Measurements from ENCODE around the gene TXNL4B. TPM values are rescaled to one million over a fixed set of nuclear protein-coding genes. Genes with fewer than 3 reads are reported as not detected.
"Not testable (repeated sequence)": the region's sequence is repeated elsewhere in the genome, so short reads cannot be mapped to it uniquely, and the experiment has no call there.

The TXNL4B gene
- total RNA-seq, 2 experiments from 2014 or later: 14.8 to 16.0 TPM

DNA sequence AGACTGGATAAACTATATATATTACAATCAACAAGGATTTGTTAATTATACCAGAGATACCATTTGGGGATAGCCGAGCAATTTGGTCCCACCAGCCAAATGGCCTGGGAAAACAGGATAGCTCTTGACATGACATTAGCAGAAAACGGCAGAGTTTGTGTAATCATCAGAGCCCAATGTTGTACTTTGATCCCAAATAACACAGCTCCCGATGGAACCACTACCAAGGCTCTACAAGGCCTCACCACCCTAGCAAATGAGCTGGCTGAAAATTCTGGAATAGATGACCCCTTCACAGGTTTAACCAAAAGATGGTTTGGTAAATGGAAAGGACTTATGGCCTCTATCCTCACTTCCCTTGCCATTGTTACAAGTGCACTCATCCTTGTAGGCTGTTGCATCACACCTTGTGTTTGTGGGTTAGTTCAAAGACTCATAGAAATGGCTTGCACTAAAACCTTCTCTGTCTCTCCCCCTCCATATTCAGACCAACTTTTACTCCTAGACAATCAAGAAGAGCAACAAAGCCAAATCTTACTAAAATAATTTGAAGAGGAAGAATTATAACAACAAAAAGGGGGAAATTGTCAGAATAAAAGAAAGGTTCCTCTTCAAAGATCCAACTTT is 9.5 kb downstream of the TXNL4B start:
- H3K9me3 Mint-ChIP-seq: peaks cover 9% of the 10 kb centered on the region
- CTCF ChIA-PET: interaction anchor here (0.9 to 1.3 kb wide), 2 partner anchors 8 to 14 kb away, joined by 3 read pairs; no protein-coding TSS in a partner anchor
- no peak for DNase-seq

DNA sequence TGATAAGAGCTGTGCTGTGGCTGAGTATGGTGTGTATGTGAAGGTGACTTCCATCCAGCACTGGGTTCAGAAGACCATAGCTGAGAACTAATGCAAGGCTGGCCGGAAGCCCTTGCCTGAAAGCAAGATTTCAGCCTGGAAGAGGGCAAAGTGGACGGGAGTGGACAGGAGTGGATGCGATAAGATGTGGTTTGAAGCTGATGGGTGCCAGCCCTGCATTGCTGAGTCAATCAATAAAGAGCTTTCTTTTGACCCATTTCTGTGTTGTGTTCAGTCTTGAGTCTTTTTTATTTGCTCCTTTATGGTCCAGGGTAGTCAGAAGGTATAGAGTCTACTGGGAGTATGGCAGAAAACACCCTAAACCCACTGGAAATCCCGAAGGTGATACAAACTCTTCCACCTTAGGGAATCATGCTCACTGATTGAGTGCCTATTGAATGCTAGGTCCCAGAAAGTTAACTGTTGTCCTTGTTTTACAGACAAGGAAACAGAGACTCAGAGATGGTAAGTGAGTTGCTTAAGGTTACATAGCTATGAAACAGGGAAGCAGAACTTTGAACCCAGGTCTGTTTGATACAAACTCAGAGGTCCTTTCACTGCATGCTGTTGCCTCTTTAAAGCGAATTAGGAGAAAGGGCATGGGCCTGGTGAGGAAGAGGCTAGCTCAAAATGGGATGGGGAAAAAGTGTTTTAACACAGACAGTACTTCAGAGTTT is 16.3 kb downstream of the TXNL4B start:
- H3K9me3 Mint-ChIP-seq, POLR2A ChIA-PET: not testable (repeated sequence)

More for the DNA sequence above, 9.5 kb downstream of the TXNL4B start:
- peaks cover 35% of the 10 kb centered on the region for H3K36me3 Mint-ChIP-seq (ENCODE audit: low read depth)
- no peaks in the 10 kb centered on the region for H3K27me3 Mint-ChIP-seq
- H3K27ac Mint-ChIP-seq: no peak overlapping the region
- H3K4me1 Mint-ChIP-seq: no peaks in the 10 kb centered on the region
- POLR2A ChIA-PET: no interaction called here
- no peak overlapping the region for H3K4me3 Mint-ChIP-seq

DNA sequence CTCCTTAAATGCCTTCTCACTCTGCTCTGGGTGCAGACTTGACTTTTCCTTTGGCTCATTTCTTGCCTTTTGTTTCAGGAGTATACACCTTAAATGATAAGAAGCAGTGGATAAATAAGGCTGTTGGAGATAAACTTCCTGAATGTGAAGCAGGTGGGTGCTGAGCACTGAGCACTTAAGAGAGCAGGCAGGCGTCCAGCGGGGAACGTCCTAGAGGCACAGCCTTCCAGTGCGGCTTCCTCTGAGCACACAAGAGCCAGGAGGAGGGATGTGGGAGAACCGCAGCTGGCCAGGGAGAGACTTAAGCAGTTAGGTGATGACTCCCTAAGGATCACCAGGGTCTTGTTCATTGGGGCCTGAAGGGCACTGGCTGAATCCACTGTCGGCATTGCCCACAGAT is 18.4 kb downstream of the TXNL4B start:
- H3K4me3 Mint-ChIP-seq; H3K27ac Mint-ChIP-seq; POLR2A ChIA-PET; DNase-seq; H3K9me3 Mint-ChIP-seq; H3K36me3 Mint-ChIP-seq (ENCODE audit: low read depth); H3K27me3 Mint-ChIP-seq; H3K4me1 Mint-ChIP-seq: not testable (repeated sequence)
- CTCF ChIA-PET: interaction anchor here (0.7 kb wide), 1 partner anchor 10 kb away, joined by 3 read pairs; no protein-coding TSS in a partner anchor

More for the DNA sequence above, 16.3 kb downstream of the TXNL4B start:
- H3K4me3 Mint-ChIP-seq; H3K36me3 Mint-ChIP-seq (ENCODE audit: low read depth); H3K27me3 Mint-ChIP-seq; H3K27ac Mint-ChIP-seq; DNase-seq; H3K4me1 Mint-ChIP-seq; CTCF ChIA-PET: not testable (repeated sequence)

DNA sequence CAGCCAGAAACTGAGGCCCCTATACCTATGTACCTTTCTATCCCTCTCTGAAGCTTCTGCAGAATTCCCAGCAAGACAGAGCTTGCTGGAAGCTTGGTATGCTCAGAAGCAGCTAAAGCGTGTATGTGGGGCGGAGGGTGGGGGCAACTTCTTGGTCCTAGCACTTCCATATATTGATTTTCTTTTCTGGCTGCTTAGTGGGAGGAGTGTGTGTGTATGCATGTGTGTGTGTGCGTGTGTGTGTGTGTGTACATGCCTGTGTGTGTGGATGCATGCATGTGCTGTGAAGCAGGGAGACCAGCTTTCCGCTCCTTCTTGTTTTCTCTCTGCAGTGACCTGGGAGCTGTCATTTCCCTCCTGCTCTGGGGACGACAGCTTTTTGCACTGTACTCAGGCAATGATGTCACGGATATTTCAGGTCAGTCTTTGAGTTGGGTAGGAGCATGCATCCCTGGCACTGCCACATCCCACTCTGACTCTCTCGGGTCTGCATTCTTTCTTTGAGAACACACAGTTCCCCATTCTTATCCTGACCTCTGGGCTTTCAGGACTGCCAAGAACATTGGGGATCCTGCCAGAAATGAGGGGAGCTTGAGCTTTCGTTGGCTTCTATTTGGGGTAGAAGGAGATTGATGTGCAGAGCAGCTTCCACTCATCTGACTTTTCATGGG is 19.7 kb downstream of the TXNL4B start:
- CTCF ChIA-PET: no interaction called here
- no peaks in the 10 kb centered on the region for H3K27me3 Mint-ChIP-seq
- DNase-seq: no peak

DNA sequence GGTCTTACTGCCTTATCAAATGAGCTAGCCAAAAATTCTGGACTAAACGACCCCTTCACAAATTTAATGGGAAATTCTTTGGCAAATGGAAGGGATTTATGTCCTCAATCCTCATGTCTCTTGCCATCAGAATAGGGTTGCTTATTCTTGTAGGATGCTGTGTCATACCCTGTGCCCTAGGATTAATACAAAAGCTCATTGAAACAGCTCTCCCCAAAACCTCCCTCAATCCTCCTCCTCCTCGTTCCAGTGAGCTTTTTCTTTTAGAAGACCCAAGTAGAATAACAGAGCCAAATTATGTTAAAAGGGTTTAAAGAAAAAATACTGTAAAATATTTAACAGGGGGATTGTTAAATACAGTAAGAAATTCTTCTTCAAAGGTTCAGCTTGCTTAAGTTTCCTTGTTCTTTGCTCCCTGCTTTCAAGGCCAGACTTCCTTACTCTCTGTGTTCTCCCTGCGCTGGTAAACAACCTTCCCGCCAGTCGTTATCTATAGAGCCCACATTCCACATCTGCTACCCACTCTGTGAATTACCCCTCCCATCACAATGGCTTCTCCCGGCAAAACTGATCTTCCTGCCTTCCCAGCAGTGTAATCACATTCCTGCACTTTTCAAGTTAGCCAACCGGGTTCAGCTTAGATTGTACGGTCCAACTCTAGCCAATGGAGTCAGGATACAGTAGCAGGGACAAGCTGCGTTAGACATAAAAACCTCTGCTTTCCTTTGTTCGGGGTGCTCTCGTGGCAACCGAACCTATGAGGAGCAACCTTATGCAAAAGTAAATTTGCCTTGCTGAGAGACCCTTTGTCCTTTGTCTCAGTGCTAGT is 20.7 kb downstream of the TXNL4B start:
- no peaks in the 10 kb centered on the region for H3K9me3 Mint-ChIP-seq
- DNase-seq: no peak

More for the DNA sequence above, 19.7 kb downstream of the TXNL4B start:
- no peaks in the 10 kb centered on the region for H3K36me3 Mint-ChIP-seq (ENCODE audit: low read depth)
- no peaks in the 10 kb centered on the region for H3K9me3 Mint-ChIP-seq
- POLR2A ChIA-PET: no interaction called here
- H3K27ac Mint-ChIP-seq: no peak overlapping the region
- no peak overlapping the region for H3K4me3 Mint-ChIP-seq
- no peaks in the 10 kb centered on the region for H3K4me1 Mint-ChIP-seq

DNA sequence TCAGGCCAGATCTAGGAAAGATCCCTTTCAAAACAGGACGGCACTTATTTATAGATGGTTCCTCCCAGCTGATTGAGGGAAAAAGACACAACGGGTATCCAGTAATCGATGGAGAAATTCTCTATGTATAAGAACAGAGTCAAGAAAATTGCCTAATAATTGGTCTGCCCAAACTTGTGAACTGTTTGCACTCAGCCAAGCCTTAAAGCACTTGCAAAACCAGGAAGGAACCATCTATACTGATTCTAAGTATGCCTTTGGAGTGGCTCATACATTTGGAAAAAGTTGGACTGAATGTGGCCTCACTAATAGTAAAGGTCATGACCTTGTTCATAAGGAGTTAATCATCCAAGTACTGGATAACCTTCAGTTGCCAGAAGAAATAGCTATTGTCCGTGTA is 24.5 kb downstream of the TXNL4B start:
- no peak overlapping the region for H3K4me3 Mint-ChIP-seq
- no peaks in the 10 kb centered on the region for H3K9me3 Mint-ChIP-seq
- no peak for DNase-seq
- CTCF ChIA-PET: no interaction called here
- no peaks in the 10 kb centered on the region for H3K4me1 Mint-ChIP-seq
- no peaks in the 10 kb centered on the region for H3K27me3 Mint-ChIP-seq
- no peaks in the 10 kb centered on the region for H3K36me3 Mint-ChIP-seq (ENCODE audit: low read depth)
- POLR2A ChIA-PET: no interaction called here
- no peak overlapping the region for H3K27ac Mint-ChIP-seq

More for the DNA sequence above, 20.7 kb downstream of the TXNL4B start:
- H3K4me3 Mint-ChIP-seq: no peak overlapping the region
- H3K27ac Mint-ChIP-seq: no peak overlapping the region
- ChIA-PET CTCF (interaction anchor here (0.8 kb wide), 1 partner anchor 10 kb away, joined by 3 read pairs; no protein-coding TSS in a partner anchor), POLR2A (no interaction called here)
- H3K36me3 Mint-ChIP-seq (ENCODE audit: low read depth): no peaks in the 10 kb centered on the region
- H3K4me1 Mint-ChIP-seq: no peaks in the 10 kb centered on the region
- no peaks in the 10 kb centered on the region for H3K27me3 Mint-ChIP-seq

DNA sequence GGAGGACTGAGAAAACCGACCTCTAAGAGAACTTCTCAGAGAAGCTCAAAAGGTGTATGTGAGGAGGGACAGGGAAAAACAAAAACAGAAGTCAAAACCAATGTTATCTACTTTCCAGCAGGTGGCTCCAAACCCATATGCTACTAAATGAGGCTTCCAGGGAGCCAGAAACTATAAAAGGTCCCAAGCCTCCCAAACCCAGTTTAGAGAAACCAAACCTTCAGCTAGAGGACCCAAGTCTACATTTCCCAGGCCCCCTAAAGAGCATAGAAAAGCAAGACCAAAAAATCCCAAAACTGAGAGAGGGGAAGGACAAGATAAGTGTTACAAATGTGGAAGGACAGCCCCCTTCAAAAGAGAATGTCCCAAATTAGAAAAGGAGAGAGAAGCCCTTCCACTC is 26.7 kb downstream of the TXNL4B start:
- Mint-ChIP-seq H3K9me3 (no peaks in the 10 kb centered on the region), H3K4me3 (no peak overlapping the region), H3K27me3 (no peaks in the 10 kb centered on the region), H3K27ac (no peak overlapping the region), H3K4me1 (no peaks in the 10 kb centered on the region), H3K36me3 (ENCODE audit: low read depth) (no peaks in the 10 kb centered on the region)
- POLR2A ChIA-PET: no interaction called here
- CTCF ChIA-PET: no interaction called here
- DNase-seq: peak; percentile 29

DNA sequence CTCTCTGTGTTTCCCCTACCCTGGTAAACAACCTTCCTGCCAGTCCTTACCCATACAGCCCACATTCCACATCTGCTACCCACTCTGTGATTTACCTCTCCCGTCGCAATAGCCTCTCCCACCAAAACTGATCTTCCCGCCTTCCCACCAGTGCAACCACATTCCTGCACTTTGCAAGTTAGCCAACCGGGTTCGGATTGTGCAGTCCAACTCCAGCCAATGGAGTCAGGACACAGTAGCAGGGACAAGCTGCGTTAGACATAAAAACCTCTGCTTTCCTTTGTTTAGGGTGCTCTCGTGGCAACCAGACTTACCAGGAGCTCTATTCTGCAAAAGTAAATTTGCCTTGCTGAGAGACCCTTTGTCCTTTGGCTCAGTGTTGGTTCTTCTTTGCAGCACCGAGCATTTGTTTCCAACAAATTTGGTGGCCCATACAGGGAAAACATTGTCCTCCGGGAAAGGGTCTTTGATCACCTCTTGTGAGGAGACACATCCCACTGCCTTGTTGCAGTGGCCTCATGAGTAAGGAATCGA is 29.0 kb downstream of the TXNL4B start:
- no peaks in the 10 kb centered on the region for H3K4me1 Mint-ChIP-seq
- CTCF ChIA-PET: no interaction called here
- H3K27me3 Mint-ChIP-seq: no peaks in the 10 kb centered on the region
- POLR2A ChIA-PET: no interaction called here
- H3K36me3 Mint-ChIP-seq (ENCODE audit: low read depth): no peaks in the 10 kb centered on the region
- no peak overlapping the region for H3K27ac Mint-ChIP-seq
- no peak overlapping the region for H3K4me3 Mint-ChIP-seq
- no peak for DNase-seq
- no peaks in the 10 kb centered on the region for H3K9me3 Mint-ChIP-seq

DNA sequence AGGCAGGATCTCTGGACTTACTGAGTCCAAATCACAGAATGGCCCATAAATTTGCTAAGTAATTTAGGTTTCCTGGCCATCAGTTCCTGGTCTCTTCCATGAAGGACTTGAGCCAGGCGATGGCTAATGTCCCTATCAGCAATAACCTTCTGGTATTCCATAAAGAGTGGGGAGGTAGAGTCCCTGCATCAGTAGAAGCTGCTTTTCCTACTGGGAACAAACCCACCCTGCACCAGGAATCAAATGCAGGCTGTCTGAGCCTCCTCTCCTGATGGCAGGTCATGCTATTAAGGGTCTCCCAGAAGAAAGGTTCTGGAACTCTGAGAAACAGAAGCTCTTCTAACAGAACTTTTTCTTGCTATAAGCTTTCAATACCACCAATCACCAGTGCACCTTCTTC is 31.9 kb downstream of the TXNL4B start:
- DNase-seq: no peak
- POLR2A ChIA-PET: no interaction called here

DNA sequence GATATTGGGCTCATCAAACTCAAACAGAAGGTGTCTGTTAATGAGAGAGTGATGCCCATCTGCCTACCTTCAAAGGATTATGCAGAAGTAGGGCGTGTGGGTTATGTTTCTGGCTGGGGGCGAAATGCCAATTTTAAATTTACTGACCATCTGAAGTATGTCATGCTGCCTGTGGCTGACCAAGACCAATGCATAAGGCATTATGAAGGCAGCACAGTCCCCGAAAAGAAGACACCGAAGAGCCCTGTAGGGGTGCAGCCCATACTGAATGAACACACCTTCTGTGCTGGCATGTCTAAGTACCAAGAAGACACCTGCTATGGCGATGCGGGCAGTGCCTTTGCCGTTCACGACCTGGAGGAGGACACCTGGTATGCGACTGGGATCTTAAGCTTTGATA is 33.0 kb downstream of the TXNL4B start:
- no peak for DNase-seq
- no peak overlapping the region for H3K4me3 Mint-ChIP-seq
- no peak overlapping the region for H3K27ac Mint-ChIP-seq
- H3K36me3 Mint-ChIP-seq (ENCODE audit: low read depth): no peaks in the 10 kb centered on the region
- H3K4me1 Mint-ChIP-seq: no peaks in the 10 kb centered on the region
- H3K27me3 Mint-ChIP-seq: no peaks in the 10 kb centered on the region
- no peaks in the 10 kb centered on the region for H3K9me3 Mint-ChIP-seq
- CTCF ChIA-PET: no interaction called here
- POLR2A ChIA-PET: no interaction called here

More for the DNA sequence above, 31.9 kb downstream of the TXNL4B start:
- H3K9me3 Mint-ChIP-seq: no peaks in the 10 kb centered on the region
- H3K4me1 Mint-ChIP-seq: no peaks in the 10 kb centered on the region
- no peak overlapping the region for H3K4me3 Mint-ChIP-seq
- no peak overlapping the region for H3K27ac Mint-ChIP-seq
- H3K36me3 Mint-ChIP-seq (ENCODE audit: low read depth): no peaks in the 10 kb centered on the region
- no peaks in the 10 kb centered on the region for H3K27me3 Mint-ChIP-seq
- CTCF ChIA-PET: no interaction called here

DNA sequence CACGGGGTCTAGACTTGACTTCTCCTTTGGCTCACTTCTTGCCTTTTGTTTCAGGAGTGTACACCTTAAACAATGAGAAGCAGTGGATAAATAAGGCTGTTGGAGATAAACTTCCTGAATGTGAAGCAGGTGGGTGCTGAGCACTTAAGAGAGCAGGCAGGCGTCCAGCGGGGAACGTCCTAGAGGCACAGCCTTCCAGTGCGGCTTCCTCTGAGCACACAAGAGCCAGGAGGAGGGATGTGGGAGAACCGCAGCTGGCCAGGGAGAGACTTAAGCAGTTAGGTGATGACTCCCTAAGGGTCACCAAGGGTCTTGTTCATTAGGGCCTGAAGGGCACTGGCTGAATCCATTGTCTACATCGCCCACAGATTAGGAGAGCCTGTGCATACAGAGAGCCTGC is 34.4 kb downstream of the TXNL4B start:
- POLR2A ChIA-PET; H3K9me3 Mint-ChIP-seq; H3K27me3 Mint-ChIP-seq; H3K27ac Mint-ChIP-seq; DNase-seq; CTCF ChIA-PET; H3K4me1 Mint-ChIP-seq; H3K36me3 Mint-ChIP-seq (ENCODE audit: low read depth); H3K4me3 Mint-ChIP-seq: not testable (repeated sequence)

DNA sequence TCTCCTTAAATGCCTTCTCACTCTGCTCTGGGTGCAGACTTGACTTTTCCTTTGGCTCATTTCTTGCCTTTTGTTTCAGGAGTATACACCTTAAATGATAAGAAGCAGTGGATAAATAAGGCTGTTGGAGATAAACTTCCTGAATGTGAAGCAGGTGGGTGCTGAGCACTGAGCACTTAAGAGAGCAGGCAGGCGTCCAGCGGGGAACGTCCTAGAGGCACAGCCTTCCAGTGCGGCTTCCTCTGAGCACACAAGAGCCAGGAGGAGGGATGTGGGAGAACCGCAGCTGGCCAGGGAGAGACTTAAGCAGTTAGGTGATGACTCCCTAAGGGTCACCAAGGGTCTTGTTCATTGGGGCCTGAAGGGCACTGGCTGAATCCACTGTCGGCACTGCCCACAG is 36.1 kb downstream of the TXNL4B start:
- POLR2A ChIA-PET; H3K36me3 Mint-ChIP-seq (ENCODE audit: low read depth); H3K27me3 Mint-ChIP-seq; H3K9me3 Mint-ChIP-seq; DNase-seq; CTCF ChIA-PET; H3K4me1 Mint-ChIP-seq; H3K4me3 Mint-ChIP-seq; H3K27ac Mint-ChIP-seq: not testable (repeated sequence)

DNA sequence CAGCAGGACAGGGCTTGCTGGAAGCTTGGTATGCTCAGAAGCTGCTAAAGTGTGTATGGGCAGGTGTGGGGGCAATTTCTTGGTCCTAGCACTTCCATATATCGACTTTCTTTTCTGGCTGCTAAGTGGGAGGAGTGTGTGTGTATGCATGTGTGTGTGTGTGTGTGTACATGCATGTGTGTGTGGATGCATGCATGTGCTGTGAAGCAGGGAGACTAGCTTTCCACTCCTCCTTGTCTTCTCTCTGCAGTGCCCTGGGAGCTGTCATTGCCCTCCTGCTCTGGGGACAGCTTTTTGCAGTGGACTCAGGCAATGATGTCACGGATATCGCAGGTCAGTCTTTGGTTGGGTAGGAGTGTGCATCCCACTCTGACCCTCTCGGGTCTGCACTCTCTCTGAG is 37.5 kb downstream of the TXNL4B start:
- no peaks in the 10 kb centered on the region for H3K9me3 Mint-ChIP-seq
- no peak overlapping the region for H3K27ac Mint-ChIP-seq
- ChIA-PET CTCF (no interaction called here), POLR2A (no interaction called here)
- H3K4me1 Mint-ChIP-seq: no peaks in the 10 kb centered on the region
- DNase-seq: no peak
- H3K27me3 Mint-ChIP-seq: no peaks in the 10 kb centered on the region
- no peak overlapping the region for H3K4me3 Mint-ChIP-seq
- no peaks in the 10 kb centered on the region for H3K36me3 Mint-ChIP-seq (ENCODE audit: low read depth)
